Erythroblast (primary cell): ENCODE data around the gene ZNF613.
"Not testable (repeated sequence)": the region's sequence is repeated elsewhere in the genome, so short reads cannot be mapped to it uniquely, and the experiment has no call there.

Source experiments
- DNase-seq, 2 experiments: peaks; one replicate each; lab custom pipeline; 2025; lab: John Stamatoyannopoulos, UW
- GATA1 ChIP-seq: IDR thresholded peaks from 2 replicates; pipeline ENCODE4 v1.6.1; 2011; ENCODE audit warnings: low read depth, mild to moderate bottlenecking, control low read depth, low read length, moderate library complexity
- POLR2A ChIP-seq: IDR thresholded peaks from 2 replicates; pipeline ENCODE4 v1.6.1; 2011; ENCODE audit warnings: mild to moderate bottlenecking, low read length

ZNF613 gene

DNA sequence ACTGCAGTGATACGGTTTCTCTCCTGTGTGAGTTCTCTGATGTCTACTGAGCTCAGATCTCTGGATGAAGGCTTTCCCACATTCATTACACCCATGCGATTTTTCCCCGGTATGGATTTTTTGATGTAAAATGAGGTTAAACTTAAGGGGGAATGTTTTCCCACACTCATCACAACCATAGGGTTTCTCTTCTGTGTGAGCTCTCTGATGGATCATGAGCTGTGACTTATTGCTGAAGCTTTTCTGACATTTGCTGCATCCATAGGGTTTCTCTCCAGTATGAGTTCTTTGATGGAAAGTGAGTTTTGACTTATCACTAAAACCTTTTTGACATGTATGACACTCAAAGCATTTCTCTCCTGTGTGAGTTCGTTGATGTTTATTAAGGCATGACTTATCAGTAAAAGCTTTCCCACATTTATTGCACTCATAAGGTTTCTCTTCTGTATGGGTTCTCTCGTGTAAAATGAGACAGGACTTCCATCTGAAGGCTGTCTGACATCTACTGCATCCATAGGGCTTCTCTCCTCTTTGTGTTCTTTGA, 11.9 kb upstream of the ZNF613 start:
- no peak for DNase-seq
- TF ChIP-seq GATA1 (no peak), POLR2A (no peak)

- no peak for DNase-seq
- no peak for TF ChIP-seq GATA1
- TF ChIP-seq POLR2A = no peak
These were observed 11.1 kb upstream of the ZNF613 start for GRCh38 chr19:51916167-51916566.

DNA sequence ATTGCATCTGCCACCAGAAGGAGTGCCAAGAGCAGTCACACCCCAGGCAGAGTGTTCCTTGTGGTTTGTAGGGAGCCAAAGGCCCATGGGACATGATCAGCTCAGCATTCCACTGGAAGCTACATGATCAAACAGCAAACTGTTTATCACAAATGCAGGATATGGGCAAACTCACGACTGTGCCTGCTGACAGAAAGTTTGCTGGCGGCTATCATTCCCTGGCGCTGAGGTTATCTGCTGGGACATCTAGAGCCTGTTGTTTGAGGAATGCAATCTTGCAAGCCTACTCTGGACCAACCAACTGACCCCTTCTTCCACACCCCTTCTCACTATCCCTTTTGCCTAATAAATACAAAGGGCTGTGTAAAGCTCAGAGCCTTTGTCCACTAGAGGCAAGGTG, 7.7 kb upstream of the ZNF613 start:
- DNase-seq = no peak
- TF ChIP-seq POLR2A (no peak), GATA1 (no peak)

DNA sequence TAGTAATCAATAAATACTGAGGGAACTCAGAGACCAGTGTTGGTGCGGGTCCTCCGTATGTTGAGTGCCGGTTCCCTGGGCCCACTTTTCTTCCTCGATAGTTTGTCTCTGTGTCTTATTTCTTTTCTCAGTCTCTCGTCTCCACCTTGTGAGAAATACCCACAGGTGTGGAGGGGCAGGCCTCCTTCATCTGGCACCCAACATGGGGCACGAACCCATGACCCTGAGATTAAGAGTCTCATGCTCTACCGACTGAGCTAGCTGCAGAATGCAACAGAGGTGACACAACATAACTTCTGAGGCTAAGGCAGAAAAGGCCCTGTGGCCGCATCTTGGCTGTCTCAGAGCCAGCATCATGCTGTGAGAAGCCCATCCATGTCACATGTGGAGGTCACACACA, 5.3 kb upstream of the ZNF613 start:
- peak in 1 of 2 experiments; percentile 41 for DNase-seq
- no peak for TF ChIP-seq POLR2A
- TF ChIP-seq GATA1 = no peak

- no peak for DNase-seq
- TF ChIP-seq GATA1 = no peak
- TF ChIP-seq POLR2A = no peak
These were observed 867 bp upstream of the ZNF613 start for GRCh38 chr19:51926426-51926783.

- no peak for DNase-seq
- TF ChIP-seq POLR2A (no peak), GATA1 (no peak)
These were observed 587 bp downstream of the ZNF613 start for GRCh38 chr19:51927859-51928258.

- no peak for DNase-seq
These were observed 4.6 kb downstream of the ZNF613 start for GRCh38 chr19:51931921-51932320.

GRCh38 chr19:51938936-51939335, 11.7 kb downstream of the ZNF613 start:
- no peak for DNase-seq
- TF ChIP-seq GATA1 = no peak
- TF ChIP-seq POLR2A = no peak

More at GRCh38 chr19:51931921-51932320, 4.6 kb downstream of the ZNF613 start:
- TF ChIP-seq POLR2A = no peak

- no peak for DNase-seq
- TF ChIP-seq POLR2A (no peak), GATA1 (no peak)
These were observed 17.7 kb downstream of the ZNF613 start for GRCh38 chr19:51944798-51945552.

DNA sequence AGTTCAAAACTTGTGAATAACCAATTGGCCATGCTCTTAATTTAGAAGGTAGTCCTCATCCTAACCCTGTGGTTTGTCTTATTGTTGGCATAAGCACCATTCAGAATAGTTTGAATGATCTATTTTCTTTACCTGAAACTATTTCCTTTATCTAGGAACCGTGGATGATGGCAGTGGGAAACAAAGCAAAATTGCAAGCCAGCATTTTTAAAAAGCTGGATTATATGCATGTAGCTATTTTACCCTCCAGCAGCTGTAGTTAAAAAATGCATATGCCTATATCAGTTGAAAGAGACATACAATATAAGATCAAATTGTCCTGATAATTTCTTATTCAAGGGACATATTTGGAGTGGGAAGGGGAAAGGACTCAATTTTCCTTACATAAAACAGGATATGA, 19.3 kb downstream of the ZNF613 start:
- TF ChIP-seq POLR2A (no peak), GATA1 (no peak)
- DNase-seq = no peak

DNA sequence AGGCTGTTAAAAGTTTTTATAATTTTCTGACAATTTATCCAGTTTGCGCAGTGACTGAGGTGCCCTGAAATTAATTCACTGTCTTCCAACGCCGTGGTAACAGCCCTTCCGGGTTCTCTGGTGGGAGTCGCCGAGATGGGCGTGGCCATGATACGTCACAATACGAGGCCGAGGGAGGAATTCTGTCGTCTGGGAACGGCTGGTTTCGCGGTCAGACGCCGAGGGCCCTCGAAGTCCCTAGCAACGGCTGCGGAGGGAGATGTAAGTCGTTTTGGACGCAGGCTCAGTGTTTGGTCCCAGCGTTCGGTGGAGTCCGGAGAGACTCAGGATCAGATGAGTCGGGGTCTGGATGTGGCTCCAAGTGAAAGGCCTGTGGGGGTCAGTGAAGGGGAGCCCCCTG, 21.7 kb downstream of the ZNF613 start:
- TF ChIP-seq POLR2A = no peak
- TF ChIP-seq GATA1 = no peak
- no peak for DNase-seq

GRCh38 chr19:51957846-51958245, 30.6 kb downstream of the ZNF613 start:
- DNase-seq = not testable (repeated sequence)

DNA sequence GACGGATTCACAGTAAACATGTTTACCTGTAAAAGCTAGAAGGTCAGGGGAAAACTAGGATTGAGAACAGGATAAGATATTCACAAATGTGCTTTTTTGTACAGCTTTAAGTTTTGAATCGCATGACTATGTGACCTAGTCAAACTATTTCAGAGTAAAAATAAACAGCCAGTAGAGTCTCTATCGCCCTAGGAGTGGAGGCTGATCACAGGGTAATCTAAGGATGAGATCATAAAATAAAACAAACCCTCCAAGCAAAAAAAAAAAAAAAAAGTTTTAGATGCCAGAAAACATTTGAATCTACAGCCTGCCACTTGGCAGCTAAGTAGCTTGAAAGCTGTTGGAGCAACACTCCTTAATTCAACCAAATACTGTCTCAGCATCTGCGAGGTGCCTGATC, 32.5 kb downstream of the ZNF613 start:
- no peak for DNase-seq
- TF ChIP-seq GATA1 (no peak), POLR2A (no peak)

GRCh38 chr19:51960621-51961233, 33.5 kb downstream of the ZNF613 start:
- DNase-seq = not testable (repeated sequence)

GRCh38 chr19:51965583-51965982, 38.3 kb downstream of the ZNF613 start:
- TF ChIP-seq GATA1 (no peak), POLR2A (no peak)
- DNase-seq = no peak

GRCh38 chr19:51970718-51971117, 43.4 kb downstream of the ZNF613 start:
- DNase-seq = no peak
- no peak for TF ChIP-seq GATA1
- no peak for TF ChIP-seq POLR2A
